Vagina (tissue), 2 donors: Measurements from ENCODE around the gene RIN2.

ENCODE experiments used
- CTCF ChIP-seq, 3 experiments: fragments of 450-650 bp in 2 of 3; fragments of 200-600 bp in 1 of 3; sonication (generic) in 1 of 3; IDR thresholded peaks; one replicate each; pipeline ENCODE4 v1.5.1; 2017 to 2019; ENCODE audit warnings: antibody characterized with exemption in 3 of 3, mild to moderate bottlenecking in 2 of 3, moderate library complexity in 2 of 3
- POLR2AphosphoS5 ChIP-seq, 2 donors: sonication (generic); formaldehyde crosslinking; IDR thresholded peaks; one replicate each; pipeline ENCODE4 v1.9.0; 2017; ENCODE audit warnings: antibody characterized with exemption in 2 of 2, mild to moderate bottlenecking in 2 of 2, low read depth in 1 of 2; ENCODE audit not compliant: insufficient read depth in 1 of 2

GRCh38 chr20:19714579-19714840, 43.5 kb upstream of the RIN2 start:
- no peak for TF ChIP-seq CTCF (IDR thresholded peaks at IDR 0.05)
- no peak for TF ChIP-seq POLR2AphosphoS5 (IDR thresholded peaks at IDR 0.05; ENCODE audit: insufficient read depth in 1 of 2, low read depth in 1 of 2)
